HepG2 (cell line): ENCODE results near the gene NARF. TPM values are rescaled to one million over a fixed set of nuclear protein-coding genes. Genes with fewer than 3 reads are reported as not detected.

Experiments
- BHLHE40 ChIP-seq: IDR thresholded peaks from 2 replicates; pipeline ENCODE4 v1.6.1; 2011; ENCODE audit warnings: low read length, improper control_type of control experiment
- GPBP1L1 ChIP-seq: sonication (generic); formaldehyde crosslinking; IDR thresholded peaks from 2 replicates; pipeline ENCODE4 v1.5.0; 2020; ENCODE audit warnings: mild to moderate bottlenecking, missing genetic modification reagents
- HINFP ChIP-seq: sonication (generic); formaldehyde crosslinking; IDR thresholded peaks from 2 replicates; pipeline ENCODE4 v1.4.0; 2020; ENCODE audit warnings: low read depth, mild to moderate bottlenecking, missing genetic modification reagents
- HMGXB3 ChIP-seq: sonication (generic); formaldehyde crosslinking; IDR thresholded peaks from 2 replicates; pipeline ENCODE4 v1.4.0; 2020; ENCODE audit warnings: missing genetic modification reagents, borderline replicate concordance
- KMT2A ChIP-seq: sonication (generic); formaldehyde crosslinking; IDR thresholded peaks from 2 replicates; pipeline ENCODE4 v1.4.0; 2020; ENCODE audit warnings: missing genetic modification reagents
- PCBP2 ChIP-seq: fragments of 200-400 bp; formaldehyde crosslinking; optimal IDR thresholded peaks from 2 replicates; pipeline ENCODE3; 2018; ENCODE audit warnings: low read length, low read depth; ENCODE audit not compliant: poor library complexity, severe bottlenecking
- RARA ChIP-seq: IDR thresholded peaks from 2 replicates; pipeline ENCODE4 v1.6.1; 2016; ENCODE audit warnings: missing genetic modification reagents, missing compliant biosample characterization
- SIN3A ChIP-seq: IDR thresholded peaks from 2 replicates; pipeline ENCODE4 v1.6.1; 2011; ENCODE audit warnings: low read depth, mild to moderate bottlenecking, control low read depth, low read length, borderline replicate concordance
- SRSF9 ChIP-seq: fragments of 200-400 bp; formaldehyde crosslinking; IDR thresholded peaks from 2 replicates; pipeline ENCODE4 v1.6.1; 2018; ENCODE audit warnings: borderline replicate concordance, mild to moderate bottlenecking, low read depth, low read length; ENCODE audit not compliant: insufficient read depth, poor library complexity, severe bottlenecking
- ZGPAT ChIP-seq: IDR thresholded peaks from 2 replicates; pipeline ENCODE4 v1.6.1; 2016; ENCODE audit warnings: mild to moderate bottlenecking
- ZNF326 ChIP-seq: sonication (generic); formaldehyde crosslinking; IDR thresholded peaks from 2 replicates; pipeline ENCODE4 v1.4.0; 2020; ENCODE audit warnings: missing genetic modification reagents, borderline replicate concordance
- ZNF503 ChIP-seq: sonication (generic); formaldehyde crosslinking; IDR thresholded peaks from 2 replicates; pipeline ENCODE4 v1.4.0; 2020; ENCODE audit warnings: missing genetic modification reagents
- ZNF839 ChIP-seq: sonication (generic); formaldehyde crosslinking; IDR thresholded peaks from 2 replicates; pipeline ENCODE4 v1.4.0; 2020; ENCODE audit warnings: missing genetic modification reagents, mild to moderate bottlenecking, borderline replicate concordance
- ZNF878 ChIP-seq: sonication (generic); formaldehyde crosslinking; IDR thresholded peaks from 2 replicates; pipeline ENCODE4 v1.8.1; 2023; ENCODE audit warnings: mild to moderate bottlenecking, missing genetic modification reagents, moderate library complexity
- polyA plus RNA-seq, 8 experiments: library from polyadenylated mRNA; depleted of rRNA in 3 of 8; stranded (reverse) in 7 of 8; unstranded in 1 of 8; fragments of >200 nt; fragmentation: Illumina TruSeq in 4 of 8; extraction: Trizol in 4 of 8; gene quantifications; 2 replicates each; pipeline versions ENCODE4 v1.2.1 to v1.2.3, GENCODE V29; 2011 to 2016; ENCODE audit warnings: low read depth in 4 of 8, missing spikeins in 1 of 8, mixed read lengths in 1 of 8; ENCODE audit not compliant: insufficient read depth in 1 of 8
- total RNA-seq, 5 experiments: library from RNA; depleted of rRNA; stranded (reverse); fragments of >200 nt; fragmentation: Illumina TruSeq; extraction: Trizol; gene quantifications; 2 replicates each; pipeline ENCODE4 v1.2.3, GENCODE V29; 2016; ENCODE audit warnings: low read depth in 1 of 5

The NARF gene
- total and polyA plus RNA-seq, 2 of the 13 experiments (the other 11 are each of a cell fraction or from before 2014, with no cell fraction given), result 61.1 to 144 TPM

GRCh38 chr17:82519971-82520903 is 61.7 kb downstream of the NARF start (continued):
- TF ChIP-seq HINFP (CRISPR knock-in tag), result no peak
- no peak for TF ChIP-seq PCBP2
- 0 out of 2 replicates have a peak, but pooled peaks have one; percentile 9 for TF ChIP-seq SIN3A
- TF ChIP-seq HMGXB3, result no peak
- 0 out of 2 replicates have a peak, but pooled peaks have one; percentile 37 for TF ChIP-seq KMT2A (CRISPR knock-in tag)
- no peak for TF ChIP-seq SRSF9
- no peak for TF ChIP-seq ZNF503 (CRISPR knock-in tag)
- peak; percentile 41; the same call in 1 of the 2 replicates for TF ChIP-seq ZGPAT (CRISPR knock-in tag)
- TF ChIP-seq RARA (CRISPR knock-in tag), result 0 out of 2 replicates have a peak, but pooled peaks have one; percentile 17
- peak; percentile 25; the same call in 1 of the 2 replicates for TF ChIP-seq ZNF878 (CRISPR knock-in tag)
- TF ChIP-seq ZNF839 (CRISPR knock-in tag), result no peak; the same call in 1 of the 2 replicates
- TF ChIP-seq BHLHE40, result no peak
- no peak for TF ChIP-seq GPBP1L1 (CRISPR knock-in tag)
- no peak for TF ChIP-seq ZNF326 (CRISPR knock-in tag)
